ENCODE results near the gene ARHGAP10. TPM values are rescaled to one million over a fixed set of nuclear protein-coding genes. Genes with fewer than 3 reads are reported as not detected.

The ARHGAP10 gene
- total RNA-seq, 1 experiment from 2014 or later, result 36.6 TPM

GRCh38 chr4:148095346-148095923 lies 363.5 kb downstream of the ARHGAP10 start:
- no peaks in the 10 kb centered on the region for H3K4me1 Mint-ChIP-seq (ENCODE audit: low read depth, unreplicated experiment)
- intact Hi-C loops (cut with micrococcal nuclease; ENCODE audit: unreplicated experiment), result no loop called here
- H3K9me3 Mint-ChIP-seq (ENCODE audit: unreplicated experiment), result no peaks in the 10 kb centered on the region
- no peak overlapping the region for H3K4me3 Mint-ChIP-seq (ENCODE audit: unreplicated experiment)
- ChIA-PET CTCF (no interaction called here), POLR2A (no interaction called here)
- H3K27ac Mint-ChIP-seq (ENCODE audit: unreplicated experiment), result no peak overlapping the region
- no peaks in the 10 kb centered on the region for H3K9me3 ChIP-seq
- H3K4me3 ChIP-seq (ENCODE audit: low read depth, low read length), result no peak overlapping the region
- no peaks in the 10 kb centered on the region for H3K4me1 ChIP-seq
- H3K27me3 Mint-ChIP-seq (ENCODE audit: insufficient read depth, unreplicated experiment), result no peaks in the 10 kb centered on the region
- H3K36me3 Mint-ChIP-seq (ENCODE audit: insufficient read depth, unreplicated experiment), result no peaks in the 10 kb centered on the region
- no peaks in the 10 kb centered on the region for H3K27me3 ChIP-seq (replicated peaks; ENCODE audit: control insufficient read depth, insufficient read depth, low read length)
- H3K36me3 ChIP-seq (ENCODE audit: control insufficient read depth, insufficient read depth, low read length), result no peaks in the 10 kb centered on the region
- DNase-seq, result no peak
- no peak for TF ChIP-seq CTCF (IDR thresholded peaks at IDR 0.05; ENCODE audit: insufficient read depth in 1 of 2, low read depth in 1 of 2, low read length in 1 of 2, severe bottlenecking in 1 of 2, unreplicated experiment in 1 of 2)
- BruUV-seq (replicated peaks), result no TSS peak

- intact Hi-C loops (cut with micrococcal nuclease; ENCODE audit: unreplicated experiment), result no loop called here
- Mint-ChIP-seq H3K4me3 (ENCODE audit: unreplicated experiment) (no peak overlapping the region), H3K36me3 (ENCODE audit: insufficient read depth, unreplicated experiment) (no peaks in the 10 kb centered on the region), H3K27ac (ENCODE audit: unreplicated experiment) (no peak overlapping the region), H3K27me3 (ENCODE audit: insufficient read depth, unreplicated experiment) (peaks cover 5% of the 10 kb centered on the region), H3K9me3 (ENCODE audit: unreplicated experiment) (no peaks in the 10 kb centered on the region), H3K4me1 (ENCODE audit: low read depth, unreplicated experiment) (no peaks in the 10 kb centered on the region)
- CTCF ChIA-PET, result interaction anchor here (0.6 kb wide), 1 partner anchor 1850 kb away, joined by 3 read pairs; no protein-coding TSS in a partner anchor
- H3K9me3 ChIP-seq, result no peaks in the 10 kb centered on the region
- H3K4me1 ChIP-seq, result no peaks in the 10 kb centered on the region
- no TSS peak for BruUV-seq (replicated peaks)
- TF ChIP-seq CTCF (IDR thresholded peaks at IDR 0.05; ENCODE audit: insufficient read depth in 1 of 2, low read depth in 1 of 2, low read length in 1 of 2, severe bottlenecking in 1 of 2, unreplicated experiment in 1 of 2), result no peak
- no peak for DNase-seq
- no peaks in the 10 kb centered on the region for H3K27me3 ChIP-seq (replicated peaks; ENCODE audit: control insufficient read depth, insufficient read depth, low read length)
- no peak overlapping the region for H3K4me3 ChIP-seq (ENCODE audit: low read depth, low read length)
- no peaks in the 10 kb centered on the region for H3K36me3 ChIP-seq (ENCODE audit: control insufficient read depth, insufficient read depth, low read length)
- POLR2A ChIA-PET, result no interaction called here
Observed at GRCh38 chr4:148097801-148098200, 365.9 kb downstream of the ARHGAP10 start.

DNA sequence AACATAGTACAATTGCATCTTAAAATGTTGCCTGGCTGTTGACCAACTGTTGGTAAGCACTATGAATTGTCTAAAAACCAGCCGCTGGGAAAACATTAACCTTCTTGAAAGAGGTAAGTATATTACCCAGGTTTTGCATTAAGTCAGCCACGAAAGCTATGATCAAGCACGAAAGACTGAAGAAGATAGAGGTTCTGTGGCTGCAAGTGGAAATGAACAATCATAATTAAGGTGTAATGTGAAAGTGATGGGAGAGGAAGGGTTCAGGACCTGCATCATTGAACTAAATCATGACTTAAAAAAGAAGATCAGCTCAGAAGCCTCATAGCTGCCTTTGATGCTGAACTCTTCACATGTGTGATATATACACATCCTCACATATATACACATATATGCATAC lies 369.3 kb downstream of the ARHGAP10 start:
- Histone ChIP-seq H3K36me3 (ENCODE audit: control insufficient read depth, insufficient read depth, low read length) (no peaks in the 10 kb centered on the region), H3K9me3 (no peaks in the 10 kb centered on the region), H3K27me3 (replicated peaks; ENCODE audit: control insufficient read depth, insufficient read depth, low read length) (no peaks in the 10 kb centered on the region), H3K4me1 (no peaks in the 10 kb centered on the region), H3K4me3 (ENCODE audit: low read depth, low read length) (no peak overlapping the region)
- no peak for TF ChIP-seq CTCF (IDR thresholded peaks at IDR 0.05; ENCODE audit: insufficient read depth in 1 of 2, low read depth in 1 of 2, low read length in 1 of 2, severe bottlenecking in 1 of 2, unreplicated experiment in 1 of 2)
- Mint-ChIP-seq H3K27ac (ENCODE audit: unreplicated experiment) (no peak overlapping the region), H3K4me3 (ENCODE audit: unreplicated experiment) (no peak overlapping the region), H3K9me3 (ENCODE audit: unreplicated experiment) (no peaks in the 10 kb centered on the region), H3K27me3 (ENCODE audit: insufficient read depth, unreplicated experiment) (peaks cover 5% of the 10 kb centered on the region), H3K4me1 (ENCODE audit: low read depth, unreplicated experiment) (no peaks in the 10 kb centered on the region), H3K36me3 (ENCODE audit: insufficient read depth, unreplicated experiment) (no peaks in the 10 kb centered on the region)
- BruUV-seq (replicated peaks), result no TSS peak
- ChIA-PET POLR2A (no interaction called here), CTCF (no interaction called here)
- DNase-seq, result no peak
- intact Hi-C loops (cut with micrococcal nuclease; ENCODE audit: unreplicated experiment), result no loop called here
